Stimulated activated CD8-positive, alpha-beta memory T cell treated with anti-CD3 and anti-CD28 coated beads, Interleukin-4, amount 100 ng/mL, for 1 hour (primary cell): Measurements from ENCODE around the gene CHST3.
"Not testable (repeated sequence)": the region's sequence is repeated elsewhere in the genome, so short reads cannot be mapped to it uniquely, and the experiment has no call there.

ENCODE experiments used
- DNase-seq, 2 donors: peaks; one replicate each; pipeline ENCODE4 v3.0.0-alpha.2; 2020; ENCODE audit warnings: low read depth in 2 of 2, low spot score in 1 of 2

Gene CHST3

DNA sequence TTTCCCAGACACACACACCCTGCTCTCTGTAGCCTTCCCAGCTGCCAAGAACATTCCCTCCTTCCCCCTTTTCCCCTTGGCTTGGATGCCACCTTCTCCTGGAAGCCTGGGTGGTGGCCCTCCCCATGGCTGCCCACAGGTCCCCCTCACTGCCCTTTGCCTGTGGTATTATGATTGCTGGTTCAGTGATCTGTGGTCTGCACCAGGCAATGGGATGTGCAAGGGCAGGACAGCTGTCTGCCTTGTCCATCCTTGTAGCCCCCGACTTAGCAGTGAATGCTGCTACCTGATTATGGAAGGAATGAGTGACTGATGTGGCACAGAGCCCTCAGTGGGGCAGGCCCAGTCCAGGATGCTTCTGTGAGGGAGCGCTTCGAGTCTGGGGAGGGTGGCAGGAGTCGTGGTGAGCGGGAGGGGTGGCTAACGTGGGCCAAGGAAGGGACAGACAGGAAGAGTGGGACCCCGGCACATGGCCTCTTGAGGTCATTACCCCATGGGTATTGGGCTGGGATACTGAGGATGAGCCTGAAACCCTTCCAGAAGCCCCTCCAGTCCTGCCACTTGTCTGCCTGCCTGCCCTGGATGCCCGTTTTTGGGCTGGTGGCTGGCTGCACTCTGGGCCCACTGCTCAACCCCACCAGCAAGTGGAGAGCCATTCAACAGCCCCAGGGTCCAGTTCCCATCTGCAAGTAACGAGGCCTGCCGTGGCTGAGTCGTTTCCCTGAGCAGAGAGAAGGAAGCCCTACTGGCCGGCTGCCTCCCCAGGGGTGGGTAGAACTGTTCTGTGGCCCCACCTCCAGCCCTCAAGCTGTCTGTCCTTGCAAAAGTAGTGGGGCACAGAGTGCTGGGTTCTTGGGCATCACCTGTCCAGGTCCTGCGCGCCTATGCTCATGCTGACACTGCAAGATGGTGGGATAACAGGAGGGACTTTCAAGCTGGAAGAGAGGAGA is 8.8 kb downstream of the CHST3 start:
- no peak for DNase-seq

DNA sequence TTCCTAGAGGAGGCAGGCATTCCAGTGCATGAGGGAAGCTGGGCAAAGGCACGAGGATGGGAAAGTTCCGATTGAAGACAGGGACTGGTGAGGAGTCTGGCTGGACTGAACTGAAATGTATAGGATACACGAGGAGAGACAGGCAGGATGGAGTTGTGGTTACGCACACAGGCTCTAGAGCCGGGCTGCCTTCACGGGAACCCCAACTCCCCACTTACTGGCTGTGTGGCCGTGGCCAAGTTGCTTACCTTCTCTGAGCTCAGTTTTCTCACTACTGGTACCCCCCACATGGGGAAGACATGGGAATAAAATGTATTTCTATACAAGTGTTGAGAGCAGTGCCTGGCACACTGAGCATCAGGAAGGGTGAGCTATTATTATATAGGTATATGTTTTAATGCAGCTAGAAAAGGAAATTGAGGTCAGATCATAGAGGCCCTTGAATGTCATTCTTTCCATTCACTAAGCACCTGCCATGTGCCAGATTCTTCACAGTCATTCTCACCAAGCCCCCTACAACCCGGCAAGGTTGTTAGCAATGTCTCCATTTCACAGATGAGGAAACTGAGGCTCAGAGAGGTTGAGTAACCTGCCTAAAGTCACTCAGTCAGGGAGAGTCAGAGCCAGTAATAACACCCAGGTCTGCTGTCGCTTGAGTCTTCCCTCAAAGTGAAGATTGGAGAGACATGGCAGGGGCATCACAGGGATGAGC is 9.7 kb downstream of the CHST3 start:
- DNase-seq, result no peak

DNA sequence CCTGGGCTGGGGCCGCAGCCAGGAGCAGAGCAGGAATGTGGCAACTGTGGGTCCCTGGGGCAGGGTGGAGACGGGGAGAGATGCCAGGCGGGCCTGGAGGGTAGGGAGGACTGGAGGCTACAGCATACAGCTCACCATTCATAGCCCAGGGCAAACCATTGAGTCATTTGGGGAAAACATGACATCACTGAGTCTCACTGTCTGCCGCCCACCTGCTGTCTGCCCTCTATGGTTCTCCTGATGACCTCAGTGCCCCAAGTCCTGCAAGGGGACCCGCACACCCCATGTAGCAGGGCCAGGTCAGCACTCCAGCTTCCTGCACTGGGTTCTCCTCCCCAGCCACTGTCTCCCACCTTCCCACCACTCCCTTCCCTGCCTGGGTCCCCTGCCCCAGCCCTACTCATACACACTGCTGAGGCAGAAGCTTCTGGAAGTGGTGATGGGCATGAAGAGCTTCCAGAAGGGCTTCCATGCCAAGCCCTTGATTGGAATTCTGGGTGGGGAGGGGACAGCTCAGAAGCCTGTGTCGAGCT is 10.4 kb downstream of the CHST3 start:
- no peak for DNase-seq

DNA sequence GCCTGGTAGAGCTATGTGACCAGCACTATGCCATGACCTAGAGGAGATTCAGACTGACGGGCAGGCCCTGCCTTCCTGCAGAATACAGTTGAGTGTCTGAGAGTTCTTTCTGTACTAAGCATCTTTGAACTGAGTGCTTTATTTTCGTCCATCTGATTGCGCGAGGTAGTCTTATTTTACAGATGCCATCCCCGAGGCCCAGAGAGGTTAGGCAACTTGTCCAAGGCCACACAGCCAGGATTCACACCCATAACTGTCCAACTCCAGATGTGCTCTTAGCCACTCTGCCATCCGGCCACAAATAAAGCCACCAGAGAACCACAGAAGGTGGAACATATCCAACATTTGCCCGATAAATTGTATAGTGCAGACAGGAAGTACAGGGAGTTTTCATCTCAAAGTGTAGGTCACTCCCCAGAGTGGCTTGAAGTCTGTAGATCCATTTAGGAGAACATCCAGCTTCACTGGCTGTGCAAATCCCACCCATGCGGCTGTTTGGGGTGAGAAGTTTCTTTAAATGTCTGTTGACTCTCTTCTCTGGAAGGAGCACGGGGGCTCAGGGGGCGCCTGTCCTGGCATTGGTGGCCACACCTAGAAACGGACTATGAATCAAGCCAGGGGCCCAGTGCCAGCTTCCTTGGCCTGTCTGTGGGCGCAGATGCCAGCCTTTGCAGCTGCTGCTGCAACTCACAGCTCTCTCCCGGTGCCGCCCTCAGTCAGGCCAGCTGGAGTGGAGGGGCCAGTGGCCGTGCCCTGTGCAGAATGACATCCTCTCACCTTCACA is 11.1 kb downstream of the CHST3 start:
- no peak for DNase-seq

DNA sequence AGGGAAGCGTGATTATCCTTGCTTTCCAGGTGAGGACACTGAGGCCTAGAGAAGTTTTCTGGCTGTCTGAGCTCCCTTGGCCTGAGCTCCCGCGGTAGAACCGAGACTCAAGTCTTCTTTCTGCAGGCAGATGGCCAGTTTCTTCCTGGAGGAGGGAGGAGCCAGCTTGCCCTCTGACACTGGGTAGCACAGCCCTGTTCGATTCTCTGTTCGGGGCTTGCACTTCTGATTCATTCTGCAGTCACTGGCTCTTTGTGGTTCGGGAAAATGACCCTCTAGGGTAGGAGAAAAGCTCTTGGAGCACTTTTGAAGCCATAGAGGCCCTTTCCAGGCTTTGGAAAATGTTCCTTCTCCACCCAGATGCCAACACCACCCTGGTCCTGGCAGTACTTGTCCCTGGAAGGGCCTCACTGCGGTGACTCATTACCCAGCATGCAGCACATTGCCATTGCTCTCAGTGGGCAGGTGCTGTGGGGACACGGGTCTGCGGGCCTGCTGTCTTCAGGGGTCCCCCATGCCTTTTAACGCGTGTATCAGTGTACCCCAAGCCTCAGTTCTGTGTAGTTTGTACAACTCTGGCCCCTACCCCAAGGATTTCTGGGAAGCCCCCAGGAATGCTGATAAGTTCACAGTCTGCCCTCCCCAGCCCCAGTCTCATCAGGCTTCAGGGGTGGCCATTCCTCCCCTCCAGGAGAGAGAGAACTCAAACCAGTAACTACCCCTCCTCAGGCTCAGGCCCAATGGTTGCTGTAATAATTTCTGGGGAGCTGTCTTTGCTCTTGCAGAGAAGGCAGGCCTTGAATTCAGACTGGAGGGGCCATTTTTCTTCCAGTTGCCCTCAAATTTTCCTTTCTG is 11.9 kb downstream of the CHST3 start:
- no peak for DNase-seq

DNA sequence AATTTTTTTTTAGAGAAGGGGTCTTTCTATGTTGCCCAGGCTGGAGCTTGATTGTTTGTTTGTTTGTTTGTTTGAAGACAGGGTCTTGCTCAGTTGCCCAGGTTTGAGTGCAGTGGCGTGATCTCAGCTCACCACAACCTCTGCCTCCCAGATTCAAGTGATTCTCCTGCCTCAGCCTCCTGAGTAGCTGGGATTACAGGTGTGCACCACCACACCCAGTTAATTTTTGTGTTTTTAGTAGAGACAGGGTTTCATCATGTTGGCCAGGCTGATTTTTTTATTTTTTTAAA is 13.4 kb downstream of the CHST3 start:
- not testable (repeated sequence) for DNase-seq

DNA sequence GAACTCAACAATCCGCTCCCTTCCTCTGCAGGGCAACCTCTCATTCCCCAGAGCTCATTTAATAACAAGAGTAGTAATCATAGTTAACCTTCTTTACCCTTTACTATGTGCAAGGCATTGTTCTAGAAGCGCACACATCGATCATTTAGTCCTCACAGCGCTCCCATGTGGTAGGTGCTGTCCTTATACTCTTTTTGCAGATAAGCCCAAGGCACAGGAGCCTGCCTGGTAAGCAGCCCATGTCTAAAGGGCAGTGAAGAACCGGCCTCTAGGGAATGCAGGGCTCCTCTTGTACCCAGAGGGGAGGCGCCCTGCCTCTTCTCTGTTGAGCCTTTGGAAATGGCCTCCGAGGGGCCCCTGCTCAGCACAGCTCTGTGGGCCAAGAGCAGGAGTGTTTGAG is 14.3 kb downstream of the CHST3 start:
- no peak for DNase-seq

DNA sequence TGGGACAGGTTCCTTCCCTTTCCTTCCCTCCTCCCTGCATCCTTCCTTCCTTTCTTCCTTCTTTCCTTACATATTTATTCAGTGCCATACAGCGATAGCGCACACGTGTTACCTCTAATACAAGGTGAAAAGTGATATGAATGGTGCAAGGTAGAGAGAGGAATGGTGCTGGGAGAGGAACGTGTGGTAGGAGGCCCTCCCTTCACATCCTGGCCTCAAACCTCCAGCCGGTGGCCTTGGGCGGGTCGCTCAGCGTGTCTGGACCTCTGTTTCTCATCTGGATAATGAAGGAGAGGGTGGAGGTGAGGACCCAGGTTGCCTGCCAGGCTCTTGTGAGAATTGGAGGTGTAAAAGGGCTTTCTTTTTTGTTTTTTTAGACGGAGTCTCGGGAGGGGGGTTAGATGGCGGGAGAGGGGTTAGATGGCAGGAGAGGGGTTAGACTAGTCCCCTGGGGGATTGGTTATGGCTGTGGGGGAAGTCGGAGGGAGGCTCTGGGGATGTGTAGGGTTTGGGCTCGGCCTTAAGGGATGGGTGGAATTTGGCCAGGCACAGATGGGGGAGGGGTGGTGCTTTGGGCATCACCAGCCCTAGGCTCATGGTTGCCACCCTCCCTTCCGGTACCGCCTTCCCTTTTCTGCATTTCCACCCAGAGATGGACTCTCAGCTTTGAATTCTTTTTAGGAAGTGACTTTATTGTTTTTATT is 14.9 kb downstream of the CHST3 start:
- no peak for DNase-seq

DNA sequence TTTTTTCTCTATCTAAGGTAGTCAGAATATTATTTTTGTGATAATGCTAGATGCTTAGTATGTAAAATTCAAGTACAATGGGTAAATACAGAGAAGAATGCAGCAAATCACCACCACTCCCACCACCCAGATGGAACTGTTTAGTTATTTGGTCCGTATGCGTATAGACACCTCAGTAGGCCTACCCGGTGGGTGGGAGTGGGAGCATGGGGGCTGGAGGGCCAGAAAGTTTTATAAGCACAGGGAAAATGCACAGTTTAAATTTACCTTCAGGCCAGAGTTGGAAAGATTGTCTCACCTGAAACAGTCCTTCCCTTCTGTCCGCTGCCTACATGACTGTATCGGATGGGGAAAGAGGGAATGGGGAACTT is 15.5 kb downstream of the CHST3 start:
- no peak for DNase-seq

DNA sequence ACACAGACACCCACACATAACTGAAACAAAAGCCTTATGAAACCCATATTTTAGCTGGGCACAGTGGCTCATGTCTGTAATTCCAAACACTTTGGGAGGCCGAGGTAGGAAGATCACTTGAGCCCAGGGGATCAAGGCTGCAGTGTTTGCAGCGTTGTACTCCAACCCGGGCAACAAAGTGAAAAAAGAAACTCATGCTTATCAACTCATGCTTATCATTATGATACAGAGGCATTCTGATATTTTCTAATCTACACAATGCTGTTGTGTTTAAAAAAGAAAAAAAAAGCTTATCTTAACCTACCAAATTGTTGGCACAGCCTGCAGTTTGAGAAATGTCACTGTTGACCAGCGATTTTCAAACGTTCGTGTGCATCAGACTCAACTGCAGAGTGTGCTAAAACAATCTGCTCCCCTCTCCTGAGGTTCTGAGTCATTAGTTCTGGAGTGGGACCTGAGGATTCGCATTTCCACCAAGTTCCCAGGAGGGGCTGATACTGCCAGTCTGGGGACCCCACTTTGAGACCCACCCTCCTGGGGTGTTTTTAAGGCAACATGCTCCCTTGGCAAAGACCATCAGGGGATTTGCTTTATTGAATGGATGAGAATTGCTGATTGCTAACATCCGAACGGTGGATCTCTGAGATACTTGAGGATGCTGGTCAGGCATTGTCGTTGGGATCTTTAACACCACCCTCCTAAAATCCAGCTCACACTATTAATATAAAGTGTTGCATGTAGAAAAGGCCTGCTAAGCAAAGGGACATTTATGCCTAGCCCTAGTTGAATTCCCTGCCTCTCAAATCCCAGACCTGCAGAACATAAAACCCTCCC is 16.2 kb downstream of the CHST3 start:
- DNase-seq, result no peak

DNA sequence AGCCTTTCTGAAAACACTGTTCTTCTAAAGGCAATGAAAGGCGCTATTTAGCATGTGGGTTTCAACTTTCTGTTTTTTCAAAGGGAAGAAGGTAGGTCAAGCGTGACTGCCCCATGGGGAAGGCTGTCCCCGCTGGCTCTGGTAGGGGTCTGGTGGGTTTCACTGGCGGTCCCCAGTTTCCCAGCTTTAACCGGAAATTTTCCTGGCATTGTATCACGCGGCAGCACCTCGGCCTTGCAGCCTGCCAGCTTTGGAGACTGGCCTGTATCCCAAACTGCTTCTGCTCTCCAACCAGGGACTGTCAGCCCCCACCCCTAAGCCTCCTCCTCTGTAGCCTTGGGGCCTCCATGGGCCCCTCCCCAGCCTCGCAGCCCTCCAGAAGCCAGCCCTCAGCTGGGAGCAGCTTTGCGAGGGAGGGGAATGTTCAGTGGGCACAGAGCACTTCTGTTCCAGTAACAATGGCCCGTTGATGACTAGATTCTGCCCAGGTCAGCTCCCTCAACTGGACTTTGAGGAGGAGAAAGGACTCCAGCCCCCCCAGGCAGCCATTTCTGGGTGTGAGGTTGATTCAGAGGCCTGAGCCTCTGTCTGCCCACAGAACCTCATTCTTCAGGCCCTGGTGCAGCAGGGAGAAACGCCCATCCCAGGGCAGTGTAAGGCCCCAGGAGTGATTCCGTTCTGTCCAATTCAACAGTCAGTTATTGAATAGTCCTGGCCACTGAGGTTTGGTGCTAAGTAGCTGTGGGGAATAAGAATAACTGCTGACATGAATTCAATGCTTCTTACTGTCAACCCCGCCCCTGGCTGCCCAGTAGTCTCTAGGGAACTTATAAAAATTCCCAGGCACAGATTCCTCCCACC is 17.1 kb downstream of the CHST3 start:
- no peak for DNase-seq

DNA sequence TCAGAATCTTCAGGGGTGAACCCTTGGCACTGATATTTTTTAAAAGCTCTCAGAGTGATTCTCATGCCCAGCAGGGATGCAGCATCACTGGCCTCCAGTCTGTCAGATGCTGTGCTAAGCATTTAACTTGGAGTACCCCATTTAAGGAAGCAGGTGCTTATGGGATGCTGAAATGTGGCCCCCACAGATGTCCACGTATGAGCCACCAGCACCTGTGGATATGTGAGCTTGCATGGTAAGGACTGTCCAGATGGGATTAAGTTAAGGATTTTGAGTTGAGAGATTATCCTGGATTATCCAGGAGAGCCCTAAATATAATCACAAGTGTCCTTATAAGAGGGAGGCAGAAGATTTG is 17.7 kb downstream of the CHST3 start:
- DNase-seq, result no peak

DNA sequence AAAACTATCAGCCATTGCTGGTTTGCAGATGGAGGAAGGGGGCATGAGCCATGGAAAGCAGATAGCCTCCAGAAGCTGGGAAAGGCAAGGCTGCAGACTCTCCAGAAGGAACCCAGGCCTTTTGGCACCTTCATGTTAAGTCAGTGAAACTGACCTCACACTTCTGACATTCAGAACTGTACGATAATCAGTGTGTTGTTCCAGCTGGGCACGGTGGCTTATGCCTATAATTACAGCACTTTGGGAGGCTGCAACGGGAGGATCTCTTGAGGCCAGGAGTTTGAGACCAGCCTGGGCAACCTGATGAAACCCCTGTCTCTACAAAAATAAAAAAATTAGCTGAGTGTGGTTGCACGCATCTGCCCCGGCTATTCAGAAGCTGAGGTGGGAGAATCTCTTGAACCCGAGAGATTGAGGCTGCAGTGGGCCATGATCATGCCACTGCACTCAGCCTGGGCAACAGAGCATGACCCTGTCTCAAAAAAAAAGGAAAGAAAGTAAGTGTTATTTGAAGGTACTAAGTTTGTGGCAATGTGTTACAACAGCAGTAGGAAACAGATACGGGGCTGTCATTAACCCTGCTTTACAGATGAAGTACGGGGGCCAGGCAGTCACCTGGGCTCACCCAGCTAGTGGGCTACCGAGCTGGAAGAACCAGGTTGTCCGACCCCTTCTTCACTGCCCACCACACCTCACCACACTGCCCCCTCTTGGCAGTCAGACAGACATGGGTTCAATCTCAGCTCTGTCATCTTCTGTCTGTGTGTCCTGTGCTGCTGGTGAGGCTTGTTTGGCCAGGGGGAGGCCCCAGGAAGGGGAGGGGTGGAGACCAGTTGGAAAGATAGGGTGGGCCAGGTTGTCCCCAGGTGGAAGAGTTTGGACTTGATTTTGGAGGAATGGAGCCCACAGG is 18.3 kb downstream of the CHST3 start:
- DNase-seq, result no peak

DNA sequence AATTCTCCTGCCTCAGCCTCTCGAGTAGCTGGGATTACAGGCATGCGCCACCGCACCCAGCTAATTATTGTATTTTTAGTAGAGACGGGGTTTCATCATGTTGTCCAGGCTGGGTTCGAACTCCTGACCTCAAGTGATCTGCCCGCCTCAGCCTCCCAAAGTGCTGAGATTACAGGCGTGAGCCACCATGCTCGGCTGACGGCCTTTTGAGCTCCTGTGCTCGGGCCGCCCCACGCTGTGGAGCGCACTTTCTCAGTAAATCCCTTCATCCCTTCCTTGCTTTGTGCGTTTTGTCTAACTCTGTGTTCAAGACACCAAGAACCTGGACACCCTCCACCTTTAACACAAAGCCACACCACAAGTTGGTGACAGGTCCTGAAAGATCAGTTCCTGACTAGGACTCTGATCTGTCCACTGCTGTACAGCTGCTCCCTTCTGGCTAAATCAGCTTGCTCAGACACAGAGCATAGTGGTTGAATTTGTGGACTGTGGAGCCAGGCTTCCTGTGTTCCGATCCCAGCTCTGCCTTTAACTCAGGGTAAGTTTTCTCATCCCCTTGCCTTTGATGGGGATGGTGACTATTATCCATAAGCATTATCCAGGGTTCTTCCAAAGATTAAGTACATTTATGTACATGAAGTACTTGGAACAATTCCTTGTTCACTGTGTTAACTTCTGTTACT is 20.1 kb downstream of the CHST3 start:
- DNase-seq, result no peak

DNA sequence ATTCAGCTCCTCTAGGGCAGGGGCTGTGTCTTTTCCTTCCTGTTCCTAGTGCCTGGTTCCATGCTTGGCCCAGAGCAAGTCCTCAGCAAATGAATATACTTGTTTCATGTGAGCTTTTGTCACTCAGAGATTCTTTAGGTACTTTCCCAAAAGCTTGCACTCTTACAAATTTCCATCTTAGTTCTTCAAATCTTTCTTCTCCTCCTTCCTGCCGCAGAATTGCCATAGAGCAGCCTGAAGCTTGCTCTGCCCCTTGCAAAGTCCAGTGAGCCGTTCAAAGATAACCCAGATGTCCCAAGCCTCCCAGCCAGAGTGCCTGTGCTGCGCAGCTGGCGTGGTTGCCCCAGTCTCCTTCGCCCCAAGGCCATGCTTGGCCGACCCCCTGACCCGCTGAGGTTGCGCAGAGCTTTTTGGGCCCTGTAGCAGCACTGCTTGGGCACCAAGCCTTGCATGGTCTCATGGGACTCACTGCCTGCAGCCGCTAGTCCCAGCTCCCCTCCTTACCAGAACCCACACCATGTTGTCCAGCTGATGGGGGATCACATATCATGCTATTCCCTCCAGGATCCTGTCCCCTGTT is 20.7 kb downstream of the CHST3 start:
- no peak for DNase-seq

DNA sequence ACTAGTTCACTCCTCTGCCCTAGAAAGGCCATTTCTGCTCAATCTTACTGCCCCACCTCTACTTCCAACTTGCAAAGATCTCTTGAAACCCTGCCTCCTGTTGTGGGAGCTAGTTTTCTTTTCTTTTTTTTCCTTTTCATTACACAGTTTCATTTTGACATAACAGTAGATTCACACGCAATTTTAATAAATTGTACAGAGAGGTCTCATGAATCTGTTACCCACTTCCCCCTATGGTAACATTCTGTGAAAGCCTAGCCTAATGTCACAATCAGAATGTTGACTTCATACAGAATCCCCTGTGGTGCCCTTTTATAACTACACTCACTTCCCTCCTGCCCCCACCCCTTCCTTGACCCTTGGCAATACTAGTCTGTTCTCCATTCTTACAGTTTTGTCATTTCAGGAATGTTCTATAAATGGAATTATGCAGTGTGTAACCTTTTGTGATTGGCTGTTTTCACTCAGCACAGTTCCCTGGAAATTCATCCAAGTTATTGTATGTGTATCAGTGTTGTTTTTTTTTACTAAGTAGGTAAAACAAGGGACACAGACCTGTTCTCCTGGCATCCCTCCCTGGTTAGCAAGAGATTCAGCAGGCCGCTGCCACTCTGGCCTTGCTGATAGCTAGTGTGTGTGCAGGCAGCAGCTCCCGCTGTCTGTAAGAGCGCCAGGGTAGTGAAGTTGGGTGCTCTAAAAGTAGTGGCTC is 21.5 kb downstream of the CHST3 start:
- no peak for DNase-seq
